Measurements from ENCODE around the gene SKA2. TPM values are rescaled to one million over a fixed set of nuclear protein-coding genes. Genes with fewer than 3 reads are reported as not detected.

SKA2 gene
- total and polyA plus RNA-seq, 2 of the 8 experiments (the other 6 are each of a cell fraction or from before 2014, with no cell fraction given) = 15.6 to 95.8 TPM

DNA sequence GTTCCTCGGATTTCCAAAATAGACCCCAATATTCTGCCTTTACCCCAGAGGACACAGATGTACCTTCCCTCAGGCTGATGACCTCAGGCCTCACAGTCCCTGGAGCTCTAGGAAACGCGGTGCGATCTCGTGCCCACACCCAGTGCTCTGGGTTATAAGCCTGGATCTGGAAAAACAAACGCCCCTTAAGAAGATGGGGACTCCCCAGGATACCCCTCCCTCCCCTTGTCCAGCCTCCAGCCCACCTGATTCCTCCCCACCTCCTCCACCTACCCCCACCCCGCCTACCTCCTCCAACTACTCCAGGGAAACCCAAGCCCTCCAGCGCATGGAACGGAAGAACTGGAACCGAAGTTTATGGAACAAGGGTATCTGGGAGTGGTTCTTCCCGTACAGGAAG lies 19.7 kb upstream of the SKA2 start:
- H4K91ac ChIP-seq (replicated peaks; ENCODE audit: insufficient read length, low read length) = no peak overlapping the region
- no peak overlapping the region for H2AFZ ChIP-seq (ENCODE audit: low read length)
- no peak overlapping the region for H3K4me3 ChIP-seq (ENCODE audit: extremely low read depth in 1 of 4, insufficient read depth in 2 of 4, low read depth in 3 of 4, low read length in 4 of 4)
- no peak overlapping the region for H2BK5ac ChIP-seq (ENCODE audit: low read depth, low read length)
- no peak overlapping the region for H2BK12ac ChIP-seq (ENCODE audit: low read depth, low read length)
- no peak overlapping the region for H3K23ac ChIP-seq (ENCODE audit: insufficient read length)
- no peak overlapping the region for H2BK15ac ChIP-seq (ENCODE audit: low read length)
- H2BK120ac ChIP-seq (replicated peaks; ENCODE audit: low read depth, low read length) = no peak overlapping the region
- no peaks in the 10 kb centered on the region for H4K20me1 ChIP-seq (replicated peaks in 1 of 2; ENCODE audit: control insufficient read depth in 1 of 2, insufficient read depth in 2 of 2, low read length in 2 of 2)
- no peaks in the 10 kb centered on the region for H3K23me2 ChIP-seq (ENCODE audit: low read depth, low read length)
- H3K4ac ChIP-seq (replicated peaks; ENCODE audit: insufficient read length, low read depth, low read length) = no peak overlapping the region
- H3K79me2 ChIP-seq (ENCODE audit: control insufficient read depth in 1 of 2, insufficient read depth in 2 of 2, low read length in 2 of 2) = no peaks in the 10 kb centered on the region
- H3K4me2 ChIP-seq (ENCODE audit: insufficient read depth in 1 of 2, low read depth in 2 of 2, low read length in 2 of 2) = no peak overlapping the region
- no peak overlapping the region for H2BK20ac ChIP-seq (ENCODE audit: low read length)
- H2AK5ac ChIP-seq (ENCODE audit: low read depth, low read length) = no peak overlapping the region
- FAIRE-seq = no peak
- H3K9me3 ChIP-seq (ENCODE audit: insufficient read depth in 2 of 2, low read depth in 1 of 2, low read length in 1 of 2) = peaks cover 0 to 8% of the 10 kb centered on the region in 2 experiments; a peak in 1 of 4 replicates
- WGBS, 2 experiments (ENCODE audit: extremely low coverage in 1 of 2, insufficient coverage in 1 of 2, insufficient read length in 1 of 2, insufficient replicate concordance in 2 of 2, low coverage in 1 of 2, low lambda C conversion rate in 2 of 2, missing lambda C conversion rate in 1 of 2) = 85% methylated on average over 5 of the region's 11 CpGs; no CpG with 5 or more reads in 1 of the 2 experiments
- POLR2A ChIA-PET (ENCODE audit: partially characterized antibody) = interaction anchor here (1.0 kb wide), 1 partner anchor 21 kb away, joined by 3 read pairs; no protein-coding TSS in a partner anchor
- no peak overlapping the region for H3K18ac ChIP-seq (ENCODE audit: extremely low read depth, low read length)
- no peak overlapping the region for H3K27ac ChIP-seq (ENCODE audit: low read depth, low read length)
- H3K4me1 ChIP-seq (replicated peaks in 1 of 4; ENCODE audit: control insufficient read depth in 3 of 4, insufficient read depth in 4 of 4, low read length in 3 of 4) = no peaks in the 10 kb centered on the region
- H4K8ac ChIP-seq (ENCODE audit: extremely low read depth, insufficient read depth, low read length) = no peak overlapping the region
- H3K36me3 ChIP-seq (ENCODE audit: control insufficient read depth in 2 of 4, insufficient read depth in 4 of 4, low read length in 3 of 4) = peaks cover 3 to 40% (median 19%) of the 10 kb centered on the region in 4 experiments
- H3K79me1 ChIP-seq (ENCODE audit: low read depth, low read length) = no peaks in the 10 kb centered on the region; the same call in 1 of the 2 replicates
- TF ChIP-seq, protein P1, sequence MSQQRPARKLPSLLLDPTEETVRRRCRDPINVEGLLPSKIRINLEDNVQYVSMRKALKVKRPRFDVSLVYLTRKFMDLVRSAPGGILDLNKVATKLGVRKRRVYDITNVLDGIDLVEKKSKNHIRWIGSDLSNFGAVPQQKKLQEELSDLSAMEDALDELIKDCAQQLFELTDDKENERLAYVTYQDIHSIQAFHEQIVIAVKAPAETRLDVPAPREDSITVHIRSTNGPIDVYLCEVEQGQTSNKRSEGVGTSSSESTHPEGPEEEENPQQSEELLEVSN (IDR thresholded peaks at IDR 0.05) = no peak
- no peak for TF ChIP-seq CTCF (IDR thresholded peaks at IDR 0.05; ENCODE audit: control extremely low read depth in 1 of 3, insufficient read depth in 1 of 3, low read depth in 1 of 3, low read length in 3 of 3)
- TF ChIP-seq SRF (IDR thresholded peaks at IDR 0.05; ENCODE audit: low read depth, low read length) = no peak
- CTCF ChIA-PET (ENCODE audit: partially characterized antibody) = interaction anchor here (1.5 kb wide), 1 partner anchor 9 kb away, joined by 4 read pairs; no protein-coding TSS in a partner anchor
- H3K27me3 ChIP-seq (replicated peaks in 1 of 4; ENCODE audit: control insufficient read depth in 3 of 4, extremely low read depth in 1 of 4, insufficient read depth in 3 of 4, low read length in 3 of 4) = no peaks in the 10 kb centered on the region
- no peak overlapping the region for H3K56ac ChIP-seq (replicated peaks; ENCODE audit: insufficient read length, low read depth, low read length)
- H3K9ac ChIP-seq (replicated peaks in 1 of 4; ENCODE audit: extremely low read depth in 1 of 4, low read depth in 3 of 4, low read length in 3 of 4) = no peak overlapping the region
- H3K14ac ChIP-seq (ENCODE audit: insufficient read length) = no peak overlapping the region
- no peak for DNase-seq (ENCODE audit: low read depth in 1 of 2, low spot score in 2 of 2)
- H4K5ac ChIP-seq (ENCODE audit: insufficient read length, low read depth, low read length) = no peak overlapping the region
